Thymus (tissue), 11 donors: ENCODE data around the gene FBXO10. TPM values are rescaled to one million over a fixed set of nuclear protein-coding genes. Genes with fewer than 3 reads are reported as not detected.

Experiments
- DNase-seq, 9 donors: peaks; one replicate each; pipeline ENCODE4 v3.0.0-alpha.2; 2013; ENCODE audit warnings: low spot score in 9 of 9, low read depth in 6 of 9, missing footprints in 1 of 9
- H3K27ac ChIP-seq, 2 donors: one replicate each; pipeline ENCODE4 v1.5.1; 2013; ENCODE audit warnings: control low read depth in 1 of 2, low read depth in 1 of 2, low read length in 1 of 2, mild to moderate bottlenecking in 1 of 2, moderate library complexity in 1 of 2
- H3K27me3 ChIP-seq, 2 donors: one replicate each; pipeline ENCODE4 v1.5.1; 2013; ENCODE audit warnings: low read length in 1 of 2; ENCODE audit not compliant: control insufficient read depth in 2 of 2, insufficient read depth in 1 of 2
- H3K36me3 ChIP-seq, 2 donors: one replicate each; pipeline ENCODE4 v1.5.1; 2013; ENCODE audit warnings: low read length in 1 of 2, mild to moderate bottlenecking in 1 of 2, moderate library complexity in 1 of 2; ENCODE audit not compliant: control insufficient read depth in 2 of 2, insufficient read depth in 2 of 2
- H3K4me1 ChIP-seq, 2 donors: one replicate each; pipeline ENCODE4 v1.5.1; 2013; ENCODE audit warnings: low read length in 2 of 2; ENCODE audit not compliant: control insufficient read depth in 2 of 2, insufficient read depth in 2 of 2
- H3K4me3 ChIP-seq, 2 donors: one replicate each; pipeline ENCODE4 v1.5.1; 2013; ENCODE audit warnings: low read length in 2 of 2, control low read depth in 1 of 2, mild to moderate bottlenecking in 1 of 2
- H3K9me3 ChIP-seq, 2 donors: one replicate each; pipeline ENCODE4 v1.5.1; 2013; ENCODE audit warnings: low read length in 1 of 2, mild to moderate bottlenecking in 1 of 2; ENCODE audit not compliant: control insufficient read depth in 2 of 2, insufficient read depth in 1 of 2
- WGBS: extraction: QIAGEN DNeasy Blood & Tissue Kit; methylation state at CpG from one replicate; pipeline ENCODE4 v1.1.7; 2013; 5-methylcytosine and 5-hydroxymethylcytosine counted together
- polyA plus RNA-seq: library from polyadenylated mRNA; stranded (reverse); fragments of 200-250 nt; gene quantifications from one replicate; pipeline ENCODE4 v1.2.3, GENCODE V29; 2013
- total RNA-seq: library from RNA; stranded (reverse); fragments of 120-200 nt; gene quantifications from one replicate; pipeline ENCODE4 v1.2.4, GENCODE V29; 2013
- donor health status: healthy.

Gene FBXO10
- total and polyA plus RNA-seq, 2 donors: 2.5 to 3.2 TPM

- 97% methylated on average over 5 of the region's 5 CpGs for WGBS
- H3K27me3 ChIP-seq: no peaks in the 10 kb centered on the region
- DNase-seq: no peak
- H3K27ac ChIP-seq: no peak overlapping the region
- no peak overlapping the region for H3K4me3 ChIP-seq
- no peaks in the 10 kb centered on the region for H3K9me3 ChIP-seq
- H3K4me1 ChIP-seq: no peaks in the 10 kb centered on the region
- no peaks in the 10 kb centered on the region for H3K36me3 ChIP-seq
Measured at GRCh38 chr9:37547328-37547878, 28.8 kb downstream of the FBXO10 start.

- Histone ChIP-seq H3K27ac (no peak overlapping the region), H3K9me3 (no peaks in the 10 kb centered on the region), H3K4me1 (no peaks in the 10 kb centered on the region), H3K27me3 (no peaks in the 10 kb centered on the region), H3K4me3 (no peak overlapping the region), H3K36me3 (peaks cover 0 to 2% of the 10 kb centered on the region in 2 donors)
- no peak for DNase-seq
- WGBS: 98% methylated on average over 1 of the region's 1 CpG
Measured at GRCh38 chr9:37543468-37543867, 32.7 kb downstream of the FBXO10 start.

GRCh38 chr9:37542895-37543294 is 33.3 kb downstream of the FBXO10 start:
- H3K4me1 ChIP-seq: no peaks in the 10 kb centered on the region
- H3K27ac ChIP-seq: no peak overlapping the region
- H3K36me3 ChIP-seq: peaks cover 0 to 2% of the 10 kb centered on the region in 2 donors
- H3K27me3 ChIP-seq: no peaks in the 10 kb centered on the region
- H3K9me3 ChIP-seq: no peaks in the 10 kb centered on the region
- DNase-seq: no peak
- no peak overlapping the region for H3K4me3 ChIP-seq
- WGBS: 52% methylated on average over 1 of the region's 1 CpG

- Histone ChIP-seq H3K27ac (no peak overlapping the region), H3K4me1 (no peaks in the 10 kb centered on the region)
- WGBS: 98% methylated on average over 6 of the region's 6 CpGs
Measured at GRCh38 chr9:37542488-37542887, 33.7 kb downstream of the FBXO10 start.

GRCh38 chr9:37541465-37541864 is 34.7 kb downstream of the FBXO10 start:
- no peak for DNase-seq
- Histone ChIP-seq H3K27me3 (no peaks in the 10 kb centered on the region), H3K4me3 (no peak overlapping the region), H3K36me3 (peaks cover 2 to 5% of the 10 kb centered on the region in 2 donors), H3K27ac (no peak overlapping the region), H3K9me3 (no peaks in the 10 kb centered on the region), H3K4me1 (no peaks in the 10 kb centered on the region)
- WGBS: over 99% methylated on average over 8 of the region's 8 CpGs

More at GRCh38 chr9:37542488-37542887, 33.7 kb downstream of the FBXO10 start:
- H3K36me3 ChIP-seq: peaks cover 0 to 2% of the 10 kb centered on the region in 2 donors
- no peaks in the 10 kb centered on the region for H3K27me3 ChIP-seq
- no peak for DNase-seq
- no peaks in the 10 kb centered on the region for H3K9me3 ChIP-seq
- H3K4me3 ChIP-seq: no peak overlapping the region

GRCh38 chr9:37540634-37541033 is 35.5 kb downstream of the FBXO10 start:
- no peaks in the 10 kb centered on the region for H3K9me3 ChIP-seq
- no peaks in the 10 kb centered on the region for H3K27me3 ChIP-seq
- 97% methylated on average over 3 of the region's 3 CpGs for WGBS
- no peaks in the 10 kb centered on the region for H3K4me1 ChIP-seq
- H3K36me3 ChIP-seq: peaks cover 2 to 7% of the 10 kb centered on the region in 2 donors
- no peak overlapping the region for H3K4me3 ChIP-seq
- H3K27ac ChIP-seq: no peak overlapping the region
- no peak for DNase-seq

- no peak overlapping the region for H3K27ac ChIP-seq
- H3K36me3 ChIP-seq: peaks cover 2 to 7% of the 10 kb centered on the region in 2 donors
- H3K4me3 ChIP-seq: no peak overlapping the region
- DNase-seq: no peak
- H3K4me1 ChIP-seq: no peaks in the 10 kb centered on the region
- no peaks in the 10 kb centered on the region for H3K9me3 ChIP-seq
- no peaks in the 10 kb centered on the region for H3K27me3 ChIP-seq
Measured at GRCh38 chr9:37539634-37540033, 36.5 kb downstream of the FBXO10 start.

- Histone ChIP-seq H3K27ac (no peak overlapping the region), H3K4me1 (no peaks in the 10 kb centered on the region), H3K27me3 (no peaks in the 10 kb centered on the region), H3K4me3 (no peak overlapping the region), H3K9me3 (no peaks in the 10 kb centered on the region), H3K36me3 (peaks cover 2 to 7% of the 10 kb centered on the region in 2 donors)
- DNase-seq: no peak
- 95% methylated on average over 7 of the region's 7 CpGs for WGBS
Measured at GRCh38 chr9:37538099-37538498, 38.1 kb downstream of the FBXO10 start.

GRCh38 chr9:37534901-37535300 is 41.3 kb downstream of the FBXO10 start:
- no peaks in the 10 kb centered on the region for H3K4me1 ChIP-seq
- no peak overlapping the region for H3K27ac ChIP-seq
- WGBS: 95% methylated on average over 10 of the region's 10 CpGs
- H3K9me3 ChIP-seq: no peaks in the 10 kb centered on the region
- no peak for DNase-seq
- peaks cover 0 to 7% of the 10 kb centered on the region in 2 donors for H3K36me3 ChIP-seq
- no peak overlapping the region for H3K4me3 ChIP-seq
- H3K27me3 ChIP-seq: no peaks in the 10 kb centered on the region
